ENCODE results near the gene DSCAML1.

DNA sequence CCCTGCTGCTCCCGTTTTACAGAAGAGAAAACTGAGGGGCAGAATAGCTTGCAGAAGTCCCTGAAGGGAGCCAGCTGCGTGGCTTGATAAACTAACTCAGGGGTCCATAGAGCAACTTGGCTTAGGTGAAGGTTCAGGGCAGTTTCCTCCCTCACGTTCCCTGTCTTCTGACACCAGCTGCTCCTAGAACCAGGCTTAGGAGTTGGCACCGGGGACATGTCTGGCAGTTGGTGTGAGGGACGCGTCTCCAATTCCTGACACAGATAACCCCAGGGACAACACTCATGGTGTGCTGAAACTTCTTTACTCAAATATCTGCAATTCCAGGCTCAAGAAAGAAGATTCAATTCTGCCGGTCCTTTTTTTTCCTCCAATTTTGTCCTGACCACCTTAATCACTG, 85.7 kb downstream of the DSCAML1 start:
- TF ChIP-seq CTCF (IDR thresholded peaks at IDR 0.05; ENCODE audit: low read depth, low read length), result no peak
- TF ChIP-seq EZH2phosphoT487 (IDR thresholded peaks at IDR 0.05; ENCODE audit: low read depth), result no peak
